ENCODE results near the gene NRARP.

NRARP gene

GRCh38 chr9:137297966-137298365 is 4.1 kb downstream of the NRARP start:
- no peak for DNase-seq (ENCODE audit: low read depth)

GRCh38 chr9:137296670-137297664 is 5.1 kb downstream of the NRARP start:
- DNase-seq (ENCODE audit: low read depth): no peak

- DNase-seq (ENCODE audit: low read depth): no peak
These were observed 6.0 kb downstream of the NRARP start for GRCh38 chr9:137295849-137296669.

GRCh38 chr9:137295238-137295811 is 6.7 kb downstream of the NRARP start:
- DNase-seq (ENCODE audit: low read depth): no peak

- DNase-seq (ENCODE audit: low read depth): no peak
These were observed 7.3 kb downstream of the NRARP start for GRCh38 chr9:137294681-137295237.

GRCh38 chr9:137294091-137294680 is 7.9 kb downstream of the NRARP start:
- DNase-seq (ENCODE audit: low read depth): peak; percentile 44

GRCh38 chr9:137293482-137294090 is 8.5 kb downstream of the NRARP start:
- DNase-seq (ENCODE audit: low read depth): no peak

GRCh38 chr9:137293094-137293481 is 9.0 kb downstream of the NRARP start:
- DNase-seq (ENCODE audit: low read depth): no peak

- DNase-seq (ENCODE audit: low read depth): peak; percentile 26
These were observed 15.1 kb downstream of the NRARP start for GRCh38 chr9:137286975-137287383.

GRCh38 chr9:137281345-137282116 is 20.5 kb downstream of the NRARP start:
- no peak for DNase-seq (ENCODE audit: low read depth)

- no peak for DNase-seq (ENCODE audit: low read depth)
These were observed 21.4 kb downstream of the NRARP start for GRCh38 chr9:137280474-137281344.

GRCh38 chr9:137279741-137280473 is 22.2 kb downstream of the NRARP start:
- DNase-seq (ENCODE audit: low read depth): no peak

- DNase-seq (ENCODE audit: low read depth): no peak
These were observed 23.1 kb downstream of the NRARP start for GRCh38 chr9:137278721-137279711.

- no peak for DNase-seq (ENCODE audit: low read depth)
These were observed 23.9 kb downstream of the NRARP start for GRCh38 chr9:137278061-137278701.

- peak; percentile 75 for DNase-seq (ENCODE audit: low read depth)
These were observed 24.6 kb downstream of the NRARP start, which contains the start of gene TOR4A for GRCh38 chr9:137277329-137278041. Gene TOR4A (plus strand): TSS chr9:137277726. CDS start chr9:137278690, 964 bp downstream.

Data from fibroblast of gingiva (primary cell).